Progenitor cell of endocrine pancreas (in vitro differentiated cells): ENCODE measurements around the gene PRKCH. TPM values are rescaled to one million over a fixed set of nuclear protein-coding genes. Genes with fewer than 3 reads are reported as not detected.

Experiments used
- DNase-seq: peaks from one replicate; pipeline ENCODE4 v3.0.0; 2021; ENCODE audit warnings: low spot score; ENCODE audit not compliant: unreplicated experiment
- H3K27ac Mint-ChIP-seq: 2 replicates; pipeline ENCODE4 v1.8.0; 2021; ENCODE audit warnings: mild to moderate bottlenecking, moderate library complexity, mixed read lengths
- H3K27me3 Mint-ChIP-seq: 2 replicates; pipeline ENCODE4 v1.8.0; 2021; ENCODE audit warnings: mixed read lengths
- H3K36me3 Mint-ChIP-seq: 2 replicates; pipeline ENCODE4 v1.8.0; 2022; ENCODE audit warnings: mixed read lengths; ENCODE audit not compliant: insufficient read depth
- H3K4me1 Mint-ChIP-seq: 2 replicates; pipeline ENCODE4 v1.8.0; 2021; ENCODE audit warnings: low read depth, mixed read lengths
- H3K4me3 Mint-ChIP-seq: 2 replicates; pipeline ENCODE4 v1.8.0; 2021; ENCODE audit warnings: low read depth, mild to moderate bottlenecking, moderate library complexity, mixed read lengths
- H3K9me3 Mint-ChIP-seq: 2 replicates; pipeline ENCODE4 v1.8.0; 2021; ENCODE audit warnings: low read depth, mixed read lengths
- total RNA-seq: library from RNA; stranded (reverse); gene quantifications from 2 replicates; pipeline ENCODE4 v1.2.1, GENCODE V29; 2021
- TF ChIP-seq, protein P1 (sequence below): fragments of 200-600 bp; sonication (generic); IDR thresholded peaks from one replicate; pipeline ENCODE4 v1.5.0; 2021; ENCODE audit warnings: antibody characterized with exemption, mild to moderate bottlenecking; ENCODE audit not compliant: unreplicated experiment

The PRKCH gene
- total RNA-seq, 1 donor from 2014 or later: 4.5 TPM

DNA sequence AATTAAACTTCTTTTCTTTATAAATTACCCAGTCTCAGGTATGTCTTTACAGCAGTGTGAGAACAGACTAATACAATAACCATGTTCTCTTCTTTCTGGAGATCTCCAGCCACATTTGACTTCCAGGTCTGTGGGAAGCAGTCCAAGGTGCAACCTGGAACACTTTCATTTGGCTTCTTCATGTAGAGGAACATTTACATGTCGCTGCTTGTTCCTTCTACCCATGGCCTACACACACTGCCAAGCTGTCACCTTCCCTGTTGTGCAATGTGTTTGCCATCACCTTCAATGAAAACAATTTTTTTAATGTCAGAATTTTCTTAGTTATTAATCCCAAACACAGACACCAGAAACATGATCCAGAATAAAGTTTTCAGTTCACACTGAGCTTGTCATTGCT is 104.7 kb downstream of the PRKCH start:
- H3K27ac Mint-ChIP-seq: no peak overlapping the region
- peaks cover 2% of the 10 kb centered on the region for H3K36me3 Mint-ChIP-seq
- H3K4me3 Mint-ChIP-seq: no peak overlapping the region

DNA sequence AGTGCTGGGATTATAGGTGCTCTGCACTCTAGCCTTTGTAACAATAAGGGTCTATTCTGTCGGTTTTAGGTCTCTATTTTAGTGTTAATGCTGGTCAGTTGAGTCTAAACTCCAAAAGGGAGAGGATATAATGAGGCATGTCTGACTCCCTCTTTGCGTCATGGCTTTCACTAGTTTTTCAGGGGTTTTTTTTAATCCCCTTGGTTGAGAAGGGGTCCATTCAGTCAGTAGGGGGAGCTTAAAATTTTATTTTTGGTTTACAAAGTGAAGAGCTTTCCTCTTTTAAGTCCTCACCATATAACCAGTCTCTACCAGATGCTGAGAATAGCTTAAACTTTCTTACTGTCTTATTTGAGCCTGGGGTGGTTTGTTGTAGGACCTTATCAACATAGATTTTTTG is 106.9 kb downstream of the PRKCH start:
- TF ChIP-seq, protein P1, sequence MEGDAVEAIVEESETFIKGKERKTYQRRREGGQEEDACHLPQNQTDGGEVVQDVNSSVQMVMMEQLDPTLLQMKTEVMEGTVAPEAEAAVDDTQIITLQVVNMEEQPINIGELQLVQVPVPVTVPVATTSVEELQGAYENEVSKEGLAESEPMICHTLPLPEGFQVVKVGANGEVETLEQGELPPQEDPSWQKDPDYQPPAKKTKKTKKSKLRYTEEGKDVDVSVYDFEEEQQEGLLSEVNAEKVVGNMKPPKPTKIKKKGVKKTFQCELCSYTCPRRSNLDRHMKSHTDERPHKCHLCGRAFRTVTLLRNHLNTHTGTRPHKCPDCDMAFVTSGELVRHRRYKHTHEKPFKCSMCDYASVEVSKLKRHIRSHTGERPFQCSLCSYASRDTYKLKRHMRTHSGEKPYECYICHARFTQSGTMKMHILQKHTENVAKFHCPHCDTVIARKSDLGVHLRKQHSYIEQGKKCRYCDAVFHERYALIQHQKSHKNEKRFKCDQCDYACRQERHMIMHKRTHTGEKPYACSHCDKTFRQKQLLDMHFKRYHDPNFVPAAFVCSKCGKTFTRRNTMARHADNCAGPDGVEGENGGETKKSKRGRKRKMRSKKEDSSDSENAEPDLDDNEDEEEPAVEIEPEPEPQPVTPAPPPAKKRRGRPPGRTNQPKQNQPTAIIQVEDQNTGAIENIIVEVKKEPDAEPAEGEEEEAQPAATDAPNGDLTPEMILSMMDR: no peak
- Mint-ChIP-seq H3K4me3 (no peak overlapping the region), H3K9me3 (peaks cover 20% of the 10 kb centered on the region), H3K27ac (no peak overlapping the region), H3K36me3 (peaks cover 3% of the 10 kb centered on the region), H3K4me1 (peaks cover 17% of the 10 kb centered on the region), H3K27me3 (no peaks in the 10 kb centered on the region)
- no peak for DNase-seq

More for the DNA sequence above, 104.7 kb downstream of the PRKCH start:
- no peak for DNase-seq
- Mint-ChIP-seq H3K9me3 (peaks cover 18% of the 10 kb centered on the region), H3K27me3 (no peaks in the 10 kb centered on the region), H3K4me1 (peaks cover 17% of the 10 kb centered on the region)
- TF ChIP-seq, protein P1: no peak

DNA sequence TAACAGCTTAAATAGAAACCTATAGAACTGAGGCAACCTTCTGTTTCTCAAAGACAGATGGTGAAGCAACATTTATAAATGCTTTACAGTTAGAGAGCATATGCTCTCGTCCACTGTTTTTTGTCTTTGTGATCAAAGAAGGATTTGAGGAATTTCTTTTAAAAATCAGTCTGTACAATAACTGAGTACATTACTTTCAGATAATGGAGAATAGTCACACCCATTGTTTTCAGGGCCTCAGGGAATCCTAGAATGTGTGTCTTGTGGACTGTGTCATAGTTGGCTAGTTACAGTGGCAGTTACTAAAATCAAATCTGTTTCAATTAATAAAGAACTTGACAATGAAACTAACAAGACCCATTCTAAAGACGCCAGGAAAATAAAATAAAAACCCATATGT is 107.9 kb downstream of the PRKCH start:
- TF ChIP-seq, protein P1: no peak
- H3K36me3 Mint-ChIP-seq: peaks cover 3% of the 10 kb centered on the region

DNA sequence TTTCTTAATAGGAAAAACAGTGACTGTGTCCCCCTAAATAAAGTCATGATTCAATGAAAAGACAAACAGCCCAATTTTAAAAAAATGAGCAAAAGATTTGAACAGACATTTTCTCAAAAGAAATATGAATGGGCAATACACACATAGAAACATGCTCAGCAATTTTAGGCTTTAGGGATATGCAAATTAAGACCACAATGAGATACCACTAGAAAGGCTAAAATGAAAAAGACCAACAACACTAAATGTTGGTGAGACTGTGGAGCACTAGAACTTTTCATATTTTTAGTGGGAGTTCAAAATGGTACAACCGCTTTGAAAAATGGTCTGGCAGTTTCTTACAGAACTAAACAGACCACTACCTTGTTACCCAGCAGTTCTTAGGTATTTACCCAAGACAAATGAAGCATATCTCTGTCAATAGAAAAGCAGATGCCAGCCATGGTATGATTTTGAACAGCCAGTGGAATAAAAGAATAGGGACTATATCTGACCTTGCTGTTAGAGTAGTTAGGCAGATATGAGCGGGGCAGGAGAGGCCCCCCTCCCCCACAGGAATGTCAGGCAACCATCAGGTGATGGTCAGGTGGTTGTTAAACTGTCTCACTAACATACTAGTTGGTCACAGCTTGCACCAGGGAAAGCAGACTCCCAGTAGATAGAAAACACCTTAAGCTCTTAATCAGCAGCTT is 108.8 kb downstream of the PRKCH start:
- no peaks in the 10 kb centered on the region for H3K27me3 Mint-ChIP-seq
- TF ChIP-seq, protein P1: no peak
- DNase-seq: no peak
- peaks cover 17% of the 10 kb centered on the region for H3K4me1 Mint-ChIP-seq
- H3K4me3 Mint-ChIP-seq: no peak overlapping the region
- H3K27ac Mint-ChIP-seq: no peak overlapping the region
- H3K36me3 Mint-ChIP-seq: peaks cover 3% of the 10 kb centered on the region
- H3K9me3 Mint-ChIP-seq: peaks cover 14% of the 10 kb centered on the region

More for the DNA sequence above, 107.9 kb downstream of the PRKCH start:
- Mint-ChIP-seq H3K4me1 (peaks cover 17% of the 10 kb centered on the region), H3K27me3 (no peaks in the 10 kb centered on the region), H3K9me3 (peaks cover 15% of the 10 kb centered on the region), H3K27ac (no peak overlapping the region), H3K4me3 (no peak overlapping the region)
- no peak for DNase-seq

DNA sequence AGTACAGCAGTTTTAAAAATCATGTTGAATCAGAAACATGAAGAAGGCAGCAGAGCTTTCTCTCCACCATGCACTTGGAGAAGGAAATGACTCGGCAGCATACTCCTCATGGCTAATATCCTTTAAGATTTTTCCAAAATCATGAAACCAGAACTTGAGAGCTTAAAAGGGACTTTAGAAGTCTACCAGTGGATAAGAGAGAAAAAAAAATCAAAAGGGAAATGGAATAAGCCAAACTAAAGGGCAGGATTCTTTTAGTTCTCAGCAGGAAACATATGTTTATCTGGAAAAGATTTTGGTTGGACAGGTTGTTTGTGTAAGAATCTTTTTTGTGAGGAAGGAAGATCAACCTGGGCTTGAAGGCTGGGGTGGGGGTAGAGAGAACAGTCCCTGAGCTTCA is 111.8 kb downstream of the PRKCH start:
- Mint-ChIP-seq H3K4me1 (peaks cover 21% of the 10 kb centered on the region), H3K27me3 (no peaks in the 10 kb centered on the region), H3K36me3 (peaks cover 2% of the 10 kb centered on the region), H3K4me3 (no peak overlapping the region), H3K9me3 (peaks cover 6% of the 10 kb centered on the region), H3K27ac (no peak overlapping the region)
- no peak for DNase-seq
- TF ChIP-seq, protein P1: no peak
